HG03565 (cell line): ENCODE data around the gene RBP3.

Experiments used
- ATAC-seq: cut with Tn5 transposase; IDR thresholded peaks from one replicate; pipeline ENCODE4 v1.9.1; 2021; ENCODE audit warnings: mild to moderate bottlenecking, moderate library complexity; ENCODE audit not compliant: unreplicated experiment

RBP3 gene

GRCh38 chr10:47335906-47336305 lies 12.3 kb upstream of the RBP3 start:
- no peak for ATAC-seq

DNA sequence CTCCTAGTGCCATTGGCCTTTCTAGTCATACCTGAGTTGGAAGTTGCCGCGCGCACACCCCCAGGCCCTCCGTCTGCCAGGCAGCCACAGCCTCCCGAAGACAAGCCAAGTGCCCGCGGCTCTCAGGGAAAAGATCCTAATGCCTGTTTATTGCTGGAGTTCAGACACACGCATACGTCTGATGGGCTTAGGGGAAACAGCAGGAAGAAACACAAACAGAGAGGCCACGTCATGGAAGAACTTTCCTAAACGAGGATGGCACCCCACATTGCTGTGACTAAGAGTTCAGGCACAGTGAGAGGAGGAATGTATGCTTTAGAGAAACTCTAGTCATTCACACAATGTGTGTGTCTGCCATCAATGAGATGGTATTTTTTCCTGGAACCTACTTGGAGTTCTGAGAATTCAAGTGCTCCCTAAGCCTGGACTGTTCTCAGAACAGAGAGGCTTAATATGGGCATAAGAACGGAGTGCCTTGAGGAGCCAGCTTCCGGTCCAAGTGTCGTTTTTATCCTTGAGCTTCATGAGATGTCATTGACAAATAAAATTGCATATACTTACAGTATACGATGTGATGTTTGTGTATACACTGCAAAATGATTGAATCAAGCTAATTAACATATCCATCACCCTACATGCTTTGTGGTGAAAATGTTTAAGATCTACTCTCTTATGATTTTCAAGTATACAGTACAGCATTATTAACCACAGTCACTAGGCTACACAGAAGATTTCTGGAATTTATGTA lies 11.6 kb upstream of the RBP3 start:
- ATAC-seq: no peak

- ATAC-seq: no peak
Measured at GRCh38 chr10:47337310-47337709, 10.9 kb upstream of the RBP3 start.

DNA sequence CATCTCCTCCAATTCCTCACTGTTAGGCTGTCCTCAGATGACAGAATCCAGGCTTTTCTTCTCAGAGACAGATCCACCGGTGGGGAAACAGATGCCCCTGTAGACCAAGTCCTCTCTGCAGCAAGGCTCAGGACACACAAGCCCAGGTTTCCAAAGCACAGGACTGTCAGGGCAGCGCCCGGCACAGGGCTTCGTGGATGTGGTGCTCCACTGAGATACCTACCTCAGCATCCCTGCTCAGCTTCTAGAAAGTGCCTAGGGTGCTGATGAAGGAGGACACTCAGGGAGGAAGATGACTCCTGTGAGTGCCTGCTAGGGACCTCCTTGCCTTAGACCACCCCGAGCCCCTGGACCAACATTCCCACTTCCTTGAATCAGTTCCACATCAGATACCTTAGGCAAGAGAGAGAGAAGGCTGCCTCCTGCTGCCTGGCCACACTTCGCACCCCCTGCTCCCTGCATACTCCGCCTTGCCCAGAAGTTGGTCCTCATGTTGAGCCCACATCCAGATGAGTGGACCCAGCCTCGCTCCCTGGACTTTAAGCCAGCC lies 8.9 kb upstream of the RBP3 start:
- ATAC-seq: no peak

- no peak for ATAC-seq
Measured at GRCh38 chr10:47339759-47340607, 8.2 kb upstream of the RBP3 start.

GRCh38 chr10:47340608-47341170 lies 7.5 kb upstream of the RBP3 start:
- no peak for ATAC-seq

GRCh38 chr10:47344996-47345870 lies 2.9 kb upstream of the RBP3 start:
- ATAC-seq: no peak

DNA sequence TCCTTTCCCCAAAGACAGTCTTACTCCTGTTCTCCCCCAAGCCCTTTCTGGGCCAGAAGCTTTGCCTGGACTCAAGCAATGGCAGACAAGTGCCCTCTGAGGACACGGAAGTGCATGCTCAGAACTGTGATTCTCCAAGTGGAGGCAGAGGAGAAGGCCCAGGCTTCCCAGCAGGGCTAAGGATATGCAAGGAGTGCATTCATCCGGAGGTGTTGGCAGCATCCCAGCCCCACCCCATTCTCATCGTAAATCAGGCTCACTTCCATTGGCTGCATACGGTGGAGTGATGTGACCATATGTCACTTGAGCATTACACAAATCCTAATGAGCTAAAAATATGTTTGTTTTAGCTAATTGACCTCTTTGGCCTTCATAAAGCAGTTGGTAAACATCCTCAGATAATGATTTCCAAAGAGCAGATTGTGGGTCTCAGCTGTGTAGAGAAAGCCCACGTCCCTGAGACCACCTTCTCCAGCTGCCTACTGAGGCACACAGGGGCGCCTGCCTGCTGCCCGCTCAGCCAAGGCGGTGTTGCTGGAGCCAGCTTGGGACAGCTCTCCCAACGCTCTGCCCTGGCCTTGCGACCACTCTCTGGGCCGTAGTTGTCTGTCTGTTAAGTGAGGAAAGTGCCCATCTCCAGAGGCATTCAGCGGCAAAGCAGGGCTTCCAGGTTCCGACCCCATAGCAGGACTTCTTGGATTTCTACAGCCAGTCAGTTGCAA lies 1.4 kb upstream of the RBP3 start:
- ATAC-seq: no peak

DNA sequence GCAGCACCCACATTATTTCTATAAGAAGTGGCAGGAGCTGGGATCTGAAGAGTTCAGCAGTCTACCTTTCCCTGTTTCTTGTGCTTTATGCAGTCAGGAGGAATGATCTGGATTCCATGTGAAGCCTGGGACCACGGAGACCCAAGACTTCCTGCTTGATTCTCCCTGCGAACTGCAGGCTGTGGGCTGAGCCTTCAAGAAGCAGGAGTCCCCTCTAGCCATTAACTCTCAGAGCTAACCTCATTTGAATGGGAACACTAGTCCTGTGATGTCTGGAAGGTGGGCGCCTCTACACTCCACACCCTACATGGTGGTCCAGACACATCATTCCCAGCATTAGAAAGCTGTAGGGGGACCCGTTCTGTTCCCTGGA lies 874 bp upstream of the RBP3 start:
- no peak for ATAC-seq

GRCh38 chr10:47348661-47349470 lies 703 bp downstream of the RBP3 start:
- ATAC-seq: no peak

GRCh38 chr10:47349516-47349915 lies 1.4 kb downstream of the RBP3 start:
- ATAC-seq: no peak

GRCh38 chr10:47349941-47350371 lies 1.8 kb downstream of the RBP3 start:
- ATAC-seq: no peak

GRCh38 chr10:47350671-47351640 lies 2.8 kb downstream of the RBP3 start:
- no peak for ATAC-seq

- no peak for ATAC-seq
Measured at GRCh38 chr10:47351899-47352815, 4.0 kb downstream of the RBP3 start.

- no peak for ATAC-seq
Measured at GRCh38 chr10:47353351-47353750, 5.2 kb downstream of the RBP3 start.

GRCh38 chr10:47354165-47354564 lies 6.0 kb downstream of the RBP3 start:
- no peak for ATAC-seq

DNA sequence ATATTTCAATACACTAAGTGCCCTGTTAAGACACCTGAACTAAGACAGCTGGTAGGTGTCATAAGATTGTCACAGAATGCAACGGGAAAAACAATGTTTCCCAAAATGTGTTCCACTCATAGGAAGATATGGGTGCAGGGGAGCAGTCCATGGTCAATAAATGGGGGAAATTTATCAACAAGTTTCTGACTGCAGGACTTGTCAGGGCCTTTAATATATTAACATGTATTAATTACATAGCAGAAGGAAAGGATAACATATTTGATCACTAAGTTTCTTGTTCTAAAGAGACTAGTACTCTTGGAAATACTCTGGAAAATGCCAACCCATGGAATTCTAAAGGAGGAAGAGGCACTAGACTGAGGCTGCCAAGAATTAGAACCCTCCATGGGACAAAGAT lies 6.7 kb downstream of the RBP3 start:
- ATAC-seq: no peak
